ENCODE measurements around the gene PACS2. TPM values are rescaled to one million over a fixed set of nuclear protein-coding genes. Genes with fewer than 3 reads are reported as not detected.

PACS2 gene
- 10 to 100 TPM; 57.7 to 61.5 TPM for total RNA-seq
- polyA plus RNA-seq (2013, experiment 1 of 2): 30.5 TPM
- polyA plus RNA-seq (2013, experiment 2 of 2): 39.0 TPM
- total RNA-seq: 18.4 to 119 (median 69.0) reads per million in 172 experiments

DNA sequence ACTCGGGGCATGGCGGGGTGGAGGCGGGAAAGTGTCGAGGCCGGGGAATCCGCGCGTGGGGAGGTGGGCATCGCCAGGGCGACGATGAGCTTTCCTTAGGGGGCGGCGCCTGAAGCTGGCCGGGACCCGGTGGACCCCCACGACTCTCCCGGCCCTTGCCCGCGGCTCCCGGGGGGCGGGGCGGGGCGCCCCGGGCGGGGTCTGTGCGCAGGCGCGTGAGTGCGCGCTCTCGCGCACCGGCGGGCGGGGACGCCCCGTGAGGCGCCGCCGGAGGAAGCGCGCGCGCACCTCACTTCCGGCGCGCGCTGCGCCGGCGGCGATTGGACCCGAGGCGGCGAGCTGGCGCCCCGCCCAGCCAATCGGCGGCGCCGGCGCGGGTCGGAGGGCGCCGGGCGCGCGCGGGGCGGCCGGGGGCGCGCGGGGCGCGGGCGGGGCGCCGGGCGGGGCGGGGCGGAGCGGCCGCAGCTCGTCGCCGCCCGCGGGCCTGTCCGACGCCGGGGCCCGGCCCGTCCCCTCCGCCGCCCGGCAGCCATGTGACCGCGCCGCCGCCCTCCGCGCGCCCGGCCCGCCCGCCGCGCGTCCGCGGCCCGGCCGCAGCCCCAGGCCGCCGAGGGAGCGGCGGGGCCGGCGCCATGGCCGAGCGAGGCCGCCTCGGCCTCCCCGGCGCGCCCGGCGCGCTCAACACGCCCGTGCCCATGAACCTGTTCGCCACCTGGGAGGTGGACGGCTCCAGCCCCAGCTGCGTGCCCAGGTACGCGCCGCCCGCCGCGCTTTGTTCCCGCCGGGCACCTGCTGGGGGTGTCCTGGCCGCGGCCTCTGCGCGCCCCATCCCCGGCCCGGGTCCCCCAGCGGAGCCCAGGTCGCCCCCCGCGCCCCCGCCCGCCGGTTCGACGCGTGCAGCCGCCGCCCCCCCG is at the start of gene PACS2:
TSS of gene PACS2 (plus strand) at position 462 of the 914 bp plus-strand sequence. CDS start at position 633, 171 bp downstream.
- no peaks in the 10 kb centered on the region for H3K9me3 ChIP-seq (ENCODE audit: control insufficient read depth in 1 of 2, insufficient read depth in 1 of 2, low read length in 2 of 2)
- H3K4me1 ChIP-seq (ENCODE audit: insufficient read depth, low read length): peaks cover 27% of the 10 kb centered on the region
- Mint-ChIP-seq H3K27ac (peak within 1 kb of the TSS; percentile 88), H3K4me3 (peak within 1 kb of the TSS; percentile 95), H3K36me3 (ENCODE audit: low read depth) (peaks cover 5% of the 10 kb centered on the region), H3K27me3 (no peaks in the 10 kb centered on the region), H3K9me3 (no peaks in the 10 kb centered on the region), H3K4me1 (ENCODE audit: low read depth) (peaks cover 22% of the 10 kb centered on the region)
- peak; percentile 43 to 97 (median 77) for DNase-seq
- H3K27me3 ChIP-seq (ENCODE audit: control insufficient read depth in 1 of 2, insufficient read depth in 2 of 2, low read length in 2 of 2): no peaks in the 10 kb centered on the region
- peak within 1 kb of the TSS; percentile 61 for H3K4me3 ChIP-seq (ENCODE audit: low read length)
- no peaks in the 10 kb centered on the region for H3K36me3 ChIP-seq (ENCODE audit: insufficient read depth, low read length)
- intact Hi-C loops (cut with DNase I, micrococcal nuclease): loop anchor here (1.0 to 5.0 kb wide), 4 partner anchors 13 to 292 kb away; partner anchors contain the start of genes BRF1 (in 2 of the 2), CDCA4 (in 1 of the 2), TEDC1 (in 1 of the 2) and TMEM121 (in 1 of the 2)
- H3K27ac ChIP-seq (ENCODE audit: low read depth in 1 of 2, low read length in 2 of 2): peak within 1 kb of the TSS in 1 of 2 donors; percentile 31
- ChIA-PET CTCF (interaction anchor here (1.2 to 2.1 kb wide), 5 partner anchors 12 to 176 kb away, joined by 3 to 6 read pairs (median 5); partner anchors contain the start of genes BRF1 and BTBD6), POLR2A (interaction anchor here (1.0 to 5.3 kb wide), 19 partner anchors 9 to 562 kb away, joined by 3 to 95 read pairs (median 5); partner anchors contain the start of genes BRF1, BTBD6, CDCA4 and CLBA1)
- TF ChIP-seq, protein P1, sequence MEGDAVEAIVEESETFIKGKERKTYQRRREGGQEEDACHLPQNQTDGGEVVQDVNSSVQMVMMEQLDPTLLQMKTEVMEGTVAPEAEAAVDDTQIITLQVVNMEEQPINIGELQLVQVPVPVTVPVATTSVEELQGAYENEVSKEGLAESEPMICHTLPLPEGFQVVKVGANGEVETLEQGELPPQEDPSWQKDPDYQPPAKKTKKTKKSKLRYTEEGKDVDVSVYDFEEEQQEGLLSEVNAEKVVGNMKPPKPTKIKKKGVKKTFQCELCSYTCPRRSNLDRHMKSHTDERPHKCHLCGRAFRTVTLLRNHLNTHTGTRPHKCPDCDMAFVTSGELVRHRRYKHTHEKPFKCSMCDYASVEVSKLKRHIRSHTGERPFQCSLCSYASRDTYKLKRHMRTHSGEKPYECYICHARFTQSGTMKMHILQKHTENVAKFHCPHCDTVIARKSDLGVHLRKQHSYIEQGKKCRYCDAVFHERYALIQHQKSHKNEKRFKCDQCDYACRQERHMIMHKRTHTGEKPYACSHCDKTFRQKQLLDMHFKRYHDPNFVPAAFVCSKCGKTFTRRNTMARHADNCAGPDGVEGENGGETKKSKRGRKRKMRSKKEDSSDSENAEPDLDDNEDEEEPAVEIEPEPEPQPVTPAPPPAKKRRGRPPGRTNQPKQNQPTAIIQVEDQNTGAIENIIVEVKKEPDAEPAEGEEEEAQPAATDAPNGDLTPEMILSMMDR (IDR thresholded peaks at IDR 0.05): no peak
- ATAC-seq (ENCODE audit: poor library complexity): peak; percentile 69

DNA sequence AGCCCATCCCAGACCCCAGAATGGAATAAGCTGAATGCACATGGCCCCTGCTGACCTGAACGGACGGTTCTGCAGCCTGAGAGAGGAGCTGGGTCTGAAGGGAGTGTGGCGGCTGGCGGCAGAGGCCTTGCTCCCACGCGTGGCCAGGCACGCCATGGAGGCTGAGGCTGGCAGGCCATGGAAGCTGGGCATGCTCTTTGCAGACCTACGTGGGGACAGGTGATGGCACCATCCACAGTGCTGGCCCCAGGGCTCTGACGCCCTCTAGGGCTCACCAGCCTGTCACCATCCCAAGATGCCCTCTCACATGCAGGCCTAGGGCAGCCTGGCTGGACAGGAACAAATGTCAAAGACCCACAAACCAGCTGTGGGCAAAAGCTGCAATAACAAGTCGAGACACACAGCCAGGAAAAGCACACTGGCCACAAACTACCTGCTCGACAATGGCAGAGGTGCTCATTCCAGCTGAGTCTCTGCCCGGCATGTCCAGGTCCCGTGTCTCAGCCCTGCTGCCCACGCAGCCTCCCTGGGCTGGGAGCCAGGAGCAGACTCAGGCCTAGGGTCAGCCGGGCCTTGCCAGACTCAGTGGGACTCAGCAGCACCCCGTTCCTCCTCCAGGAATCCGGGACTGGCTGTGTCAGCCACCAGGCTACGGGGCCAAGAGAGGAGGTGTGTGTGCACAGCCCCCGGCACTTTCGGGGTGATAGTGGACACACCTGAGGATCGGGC is 46.6 kb upstream of the PACS2 start:
- TF ChIP-seq, protein P1 (IDR thresholded peaks at IDR 0.05): no peak
- CTCF ChIA-PET: no interaction called here
- Histone ChIP-seq H3K27me3 (ENCODE audit: control insufficient read depth in 1 of 2, insufficient read depth in 2 of 2, low read length in 2 of 2) (no peaks in the 10 kb centered on the region), H3K36me3 (ENCODE audit: insufficient read depth, low read length) (peaks cover 7% of the 10 kb centered on the region), H3K4me1 (ENCODE audit: insufficient read depth, low read length) (no peaks in the 10 kb centered on the region), H3K27ac (ENCODE audit: low read depth in 1 of 2, low read length in 2 of 2) (no peak overlapping the region), H3K4me3 (ENCODE audit: low read length) (no peak overlapping the region), H3K9me3 (ENCODE audit: control insufficient read depth in 1 of 2, insufficient read depth in 1 of 2, low read length in 2 of 2) (no peaks in the 10 kb centered on the region)
- POLR2A ChIA-PET: no interaction called here
- Mint-ChIP-seq H3K9me3 (no peaks in the 10 kb centered on the region), H3K27me3 (no peaks in the 10 kb centered on the region), H3K4me1 (ENCODE audit: low read depth) (no peaks in the 10 kb centered on the region), H3K4me3 (no peak overlapping the region), H3K27ac (no peak overlapping the region), H3K36me3 (ENCODE audit: low read depth) (peaks cover 52% of the 10 kb centered on the region)
- intact Hi-C loops (cut with DNase I, micrococcal nuclease): loop anchor here in 1 of 2 experiments (10.0 kb wide), 2 partner anchors 53 to 1193 kb away; no protein-coding TSS in a partner anchor
- no peak for DNase-seq
- ATAC-seq (ENCODE audit: poor library complexity): no peak

DNA sequence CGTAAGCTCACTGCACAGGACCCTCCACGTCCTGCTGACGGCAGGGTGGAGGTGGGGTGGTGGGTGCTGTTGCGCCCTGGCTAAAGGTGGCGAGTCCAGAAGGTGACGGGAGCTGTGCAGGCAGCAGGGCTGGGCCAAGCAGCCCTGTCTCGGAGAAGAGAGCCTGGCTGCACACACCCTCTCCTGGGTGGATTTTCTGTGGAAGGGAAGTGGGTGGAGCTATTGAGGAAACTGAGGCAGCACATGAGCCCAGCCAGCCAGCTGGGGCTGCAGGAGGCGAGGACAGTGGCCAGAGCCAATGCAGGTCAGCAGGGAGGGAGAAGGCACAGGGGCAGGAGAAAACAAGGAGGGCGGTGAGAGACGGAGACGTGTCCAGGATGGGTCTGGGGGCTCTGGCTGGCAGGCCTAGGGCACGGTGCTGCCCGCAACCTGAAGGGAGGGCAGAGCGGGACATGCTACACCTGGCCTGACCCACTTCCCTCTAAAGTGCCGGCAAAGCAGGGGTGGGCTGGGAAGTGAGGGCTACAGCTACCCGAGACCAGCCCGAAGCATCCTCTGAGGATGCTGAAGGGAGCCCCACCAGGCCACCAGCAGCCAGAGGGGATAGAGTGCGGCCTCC is 45.7 kb upstream of the PACS2 start:
- Mint-ChIP-seq H3K4me3 (no peak overlapping the region), H3K36me3 (ENCODE audit: low read depth) (peaks cover 44% of the 10 kb centered on the region), H3K9me3 (no peaks in the 10 kb centered on the region), H3K27ac (no peak overlapping the region), H3K27me3 (no peaks in the 10 kb centered on the region), H3K4me1 (ENCODE audit: low read depth) (no peaks in the 10 kb centered on the region)
- TF ChIP-seq, protein P1 (IDR thresholded peaks at IDR 0.05): no peak
- intact Hi-C loops (cut with DNase I, micrococcal nuclease): loop anchor here in 1 of 2 experiments (10.0 kb wide), 2 partner anchors 54 to 1194 kb away; no protein-coding TSS in a partner anchor
- Histone ChIP-seq H3K27me3 (ENCODE audit: control insufficient read depth in 1 of 2, insufficient read depth in 2 of 2, low read length in 2 of 2) (no peaks in the 10 kb centered on the region), H3K9me3 (ENCODE audit: control insufficient read depth in 1 of 2, insufficient read depth in 1 of 2, low read length in 2 of 2) (no peaks in the 10 kb centered on the region), H3K4me1 (ENCODE audit: insufficient read depth, low read length) (no peaks in the 10 kb centered on the region), H3K27ac (ENCODE audit: low read depth in 1 of 2, low read length in 2 of 2) (no peak overlapping the region), H3K4me3 (ENCODE audit: low read length) (no peak overlapping the region), H3K36me3 (ENCODE audit: insufficient read depth, low read length) (peaks cover 5% of the 10 kb centered on the region)
- ChIA-PET CTCF (no interaction called here), POLR2A (interaction anchor here (0.5 kb wide), 1 partner anchor 28 kb away, joined by 3 read pairs; no protein-coding TSS in a partner anchor)
- no peak for DNase-seq
- no peak for ATAC-seq (ENCODE audit: poor library complexity)

All from CD4-positive, alpha-beta T cell (primary cell).